Measurements from ENCODE around the gene ABCG4. TPM values are rescaled to one million over a fixed set of nuclear protein-coding genes. Genes with fewer than 3 reads are reported as not detected.
A peak's percentile ranks its signal among the peaks of the same experiment; 100 is the strongest.

The ABCG4 gene
- total and polyA plus RNA-seq, 9 of the 15 experiments (the other 6 are each of a cell fraction or from before 2014, with no cell fraction given): 0.03 to 0.11 (median 0.07) TPM; not detected in 4

DNA sequence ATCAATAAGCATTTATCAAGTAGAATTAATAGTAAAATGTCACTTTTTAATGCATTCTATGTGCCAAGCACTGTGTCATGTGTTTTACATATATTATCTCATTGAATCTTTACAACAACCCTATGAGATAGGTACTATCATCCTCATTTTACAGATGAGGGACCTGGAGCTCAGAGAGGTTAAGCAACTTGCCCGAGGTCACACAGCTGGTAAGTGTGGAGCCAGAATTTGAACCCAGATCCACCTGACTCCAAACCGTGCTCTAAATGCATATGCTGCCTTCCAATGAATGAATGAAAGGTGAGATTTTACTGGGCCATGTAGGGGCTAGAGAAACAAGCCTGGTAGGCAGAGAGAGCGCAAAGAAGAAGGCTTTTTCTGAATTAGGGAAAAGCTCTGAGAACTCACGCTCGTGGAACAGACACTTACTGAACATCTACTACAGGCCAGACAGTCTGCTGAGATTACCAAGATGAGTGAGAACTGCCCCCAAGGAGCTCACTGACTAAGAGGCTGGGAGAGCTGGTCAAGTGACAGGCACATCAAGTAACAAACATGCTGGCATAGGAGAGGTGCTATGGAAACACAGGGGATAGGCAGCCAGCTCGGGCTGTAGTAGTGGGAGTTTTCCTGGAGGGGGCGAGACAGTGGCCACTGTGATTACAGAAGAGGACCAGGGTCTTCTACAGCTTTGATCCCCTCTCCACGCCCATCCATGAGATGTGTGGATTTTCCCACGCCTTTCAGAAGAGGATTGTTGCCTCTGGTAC, 4.4 kb downstream of the ABCG4 start (continued):
- TF ChIP-seq CBX8 (IDR thresholded peaks at IDR 0.05; ENCODE audit: borderline replicate concordance, extremely low read depth, low read depth, low read length, poor library complexity, severe bottlenecking) (no peak), CSDE1 (IDR thresholded peaks at IDR 0.05) (no peak), HDAC6 (IDR thresholded peaks at IDR 0.05; ENCODE audit: low read depth, low read length) (no peak), NCOA6 (IDR thresholded peaks at IDR 0.05) (no peak), ZBTB7A (IDR thresholded peaks at IDR 0.05; ENCODE audit: borderline replicate concordance, control insufficient read depth, low read depth, low read length) (no peak), JUNB (CRISPR knock-in tag; conservative IDR thresholded peaks at IDR 0.05) (no peak), RFX7 (CRISPR knock-in tag; IDR thresholded peaks at IDR 0.05) (no peak), MTA3 (IDR thresholded peaks at IDR 0.05; ENCODE audit: borderline replicate concordance) (no peak), SMARCA5 (IDR thresholded peaks at IDR 0.05) (peak; percentile 85), CBX1 (IDR thresholded peaks at IDR 0.05; ENCODE audit: low read depth) (peak; percentile 56; the same call in 1 of the 2 replicates), CAMTA2 (CRISPR knock-in tag; conservative IDR thresholded peaks at IDR 0.05) (no peak), GMEB1 (CRISPR knock-in tag; IDR thresholded peaks at IDR 0.05) (no peak), SMARCA4 (IDR thresholded peaks at IDR 0.05) (no peak), GATAD2B (IDR thresholded peaks at IDR 0.05; ENCODE audit: borderline replicate concordance) (no peak), CBX3 (IDR thresholded peaks at IDR 0.05; ENCODE audit: borderline replicate concordance in 1 of 2, low read length in 2 of 2) (0 out of 3 replicates have a peak, but pooled peaks of 1 of the 2 experiments have one; percentile 47), TARDBP (IDR thresholded peaks at IDR 0.05) (no peak), C11orf30 (IDR thresholded peaks at IDR 0.05; ENCODE audit: low read depth) (no peak), HDAC1 (IDR thresholded peaks at IDR 0.05) (no peak), GATA2 (CRISPR knock-in tag; IDR thresholded peaks at IDR 0.05) (no peak), ZFP36 (IDR thresholded peaks at IDR 0.05; ENCODE audit: low read depth, low read length, partially characterized antibody) (peak; percentile 93), PHB (CRISPR knock-in tag; IDR thresholded peaks at IDR 0.05) (no peak), MCM2 (IDR thresholded peaks at IDR 0.05; ENCODE audit: low read depth) (no peak), ZNF785 (CRISPR knock-in tag; IDR thresholded peaks at IDR 0.05) (no peak), ZNF316 (IDR thresholded peaks at IDR 0.05) (no peak), ZNF583 (CRISPR knock-in tag; IDR thresholded peaks at IDR 0.05) (no peak)
- TF ChIP-seq, protein P1, sequence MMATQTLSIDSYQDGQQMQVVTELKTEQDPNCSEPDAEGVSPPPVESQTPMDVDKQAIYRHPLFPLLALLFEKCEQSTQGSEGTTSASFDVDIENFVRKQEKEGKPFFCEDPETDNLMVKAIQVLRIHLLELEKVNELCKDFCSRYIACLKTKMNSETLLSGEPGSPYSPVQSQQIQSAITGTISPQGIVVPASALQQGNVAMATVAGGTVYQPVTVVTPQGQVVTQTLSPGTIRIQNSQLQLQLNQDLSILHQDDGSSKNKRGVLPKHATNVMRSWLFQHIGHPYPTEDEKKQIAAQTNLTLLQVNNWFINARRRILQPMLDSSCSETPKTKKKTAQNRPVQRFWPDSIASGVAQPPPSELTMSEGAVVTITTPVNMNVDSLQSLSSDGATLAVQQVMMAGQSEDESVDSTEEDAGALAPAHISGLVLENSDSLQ (IDR thresholded peaks at IDR 0.05): peak; percentile 24; the same call in 1 of the 2 replicates
- TF ChIP-seq, protein P2, sequence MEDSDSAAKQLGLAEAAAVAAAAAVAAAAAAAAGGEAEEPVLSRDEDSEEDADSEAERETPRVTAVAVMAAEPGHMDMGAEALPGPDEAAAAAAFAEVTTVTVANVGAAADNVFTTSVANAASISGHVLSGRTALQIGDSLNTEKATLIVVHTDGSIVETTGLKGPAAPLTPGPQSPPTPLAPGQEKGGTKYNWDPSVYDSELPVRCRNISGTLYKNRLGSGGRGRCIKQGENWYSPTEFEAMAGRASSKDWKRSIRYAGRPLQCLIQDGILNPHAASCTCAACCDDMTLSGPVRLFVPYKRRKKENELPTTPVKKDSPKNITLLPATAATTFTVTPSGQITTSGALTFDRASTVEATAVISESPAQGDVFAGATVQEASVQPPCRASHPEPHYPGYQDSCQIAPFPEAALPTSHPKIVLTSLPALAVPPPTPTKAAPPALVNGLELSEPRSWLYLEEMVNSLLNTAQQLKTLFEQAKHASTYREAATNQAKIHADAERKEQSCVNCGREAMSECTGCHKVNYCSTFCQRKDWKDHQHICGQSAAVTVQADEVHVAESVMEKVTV (CRISPR knock-in tag; IDR thresholded peaks at IDR 0.05): no peak
